Osteoblast (primary cell): Measurements from ENCODE around the gene ST6GAL1. TPM values are rescaled to one million over a fixed set of nuclear protein-coding genes. Genes with fewer than 3 reads are reported as not detected.
"Not testable (repeated sequence)": the region's sequence is repeated elsewhere in the genome, so short reads cannot be mapped to it uniquely, and the experiment has no call there.

Experiments
- DNase-seq: peaks from one replicate; pipeline ENCODE4 v3.0.0; 2011; ENCODE audit warnings: low spot score, mixed read lengths; ENCODE audit not compliant: insufficient read length; ENCODE audit errors: missing footprints
- H2AFZ ChIP-seq: 2 replicates; pipeline ENCODE4 v1.6.0; 2011; ENCODE audit warnings: mild to moderate bottlenecking, low read length
- H3K27ac ChIP-seq: 2 replicates; pipeline ENCODE4 v1.5.1; 2011; ENCODE audit warnings: mild to moderate bottlenecking, low read depth, low read length, moderate library complexity
- H3K27me3 ChIP-seq: 2 replicates; pipeline ENCODE4 v1.6.0; 2012; ENCODE audit warnings: mild to moderate bottlenecking, control low read depth, inconsistent platforms, low read length, moderate library complexity; ENCODE audit not compliant: insufficient read depth
- H3K36me3 ChIP-seq: 2 replicates; pipeline ENCODE4 v1.5.1; 2011; ENCODE audit warnings: mild to moderate bottlenecking, low read length, control low read depth, moderate library complexity; ENCODE audit not compliant: insufficient read depth
- H3K4me1 ChIP-seq: 2 replicates; pipeline ENCODE4 v1.5.1; 2011; ENCODE audit warnings: mild to moderate bottlenecking, low read length, control low read depth, moderate library complexity; ENCODE audit not compliant: insufficient read depth
- H3K4me2 ChIP-seq: 2 replicates; pipeline ENCODE4 v1.6.0; 2011; ENCODE audit warnings: mild to moderate bottlenecking, low read length; ENCODE audit not compliant: insufficient read depth
- H3K4me3 ChIP-seq: fragments of 200-600 bp; sonication (generic); 3 replicates; pipeline ENCODE4 v1.5.1; 2012; ENCODE audit warnings: mild to moderate bottlenecking, low read length, inconsistent platforms; ENCODE audit not compliant: insufficient read depth
- H3K79me2 ChIP-seq: 2 replicates; pipeline ENCODE4 v1.6.0; 2012; ENCODE audit warnings: mild to moderate bottlenecking, low read length, control low read depth, inconsistent platforms; ENCODE audit not compliant: insufficient read depth
- H3K9me3 ChIP-seq: 2 replicates; pipeline ENCODE4 v1.5.1; 2011; ENCODE audit warnings: low read depth, low read length, control low read depth
- H4K20me1 ChIP-seq: 2 replicates; pipeline ENCODE4 v1.6.0; 2012; ENCODE audit warnings: mild to moderate bottlenecking, low read length, control low read depth; ENCODE audit not compliant: insufficient read depth
- CTCF ChIP-seq: IDR thresholded peaks from 2 replicates; pipeline ENCODE4 v1.5.1; 2011; ENCODE audit warnings: mild to moderate bottlenecking, low read depth, low read length, moderate library complexity; ENCODE audit errors: extremely low read depth
- total RNA-seq: library from RNA; depleted of rRNA; stranded (reverse); fragments of >200 nt; gene quantifications from 2 replicates; pipeline ENCODE4 v1.2.3, GENCODE V29; 2012

ST6GAL1 gene
- total RNA-seq, 1 donor, result 8.0 TPM

- Histone ChIP-seq H3K27me3 (no peaks in the 10 kb centered on the region), H3K79me2 (no peaks in the 10 kb centered on the region), H3K9me3 (no peaks in the 10 kb centered on the region), H3K27ac (no peak overlapping the region), H3K4me1 (no peaks in the 10 kb centered on the region), H3K36me3 (no peaks in the 10 kb centered on the region), H3K4me2 (no peak overlapping the region), H3K4me3 (no peak overlapping the region), H2AFZ (no peak overlapping the region), H4K20me1 (no peaks in the 10 kb centered on the region)
- TF ChIP-seq CTCF, result no peak
- DNase-seq, result no peak
These were observed 89.3 kb downstream of the ST6GAL1 start for GRCh38 chr3:187019542-187020072.

- Histone ChIP-seq H3K4me2 (no peak overlapping the region), H4K20me1 (no peaks in the 10 kb centered on the region), H3K36me3 (no peaks in the 10 kb centered on the region), H3K4me3 (no peak overlapping the region), H3K27me3 (no peaks in the 10 kb centered on the region), H3K27ac (no peak overlapping the region), H3K79me2 (no peaks in the 10 kb centered on the region), H3K4me1 (no peaks in the 10 kb centered on the region), H3K9me3 (no peaks in the 10 kb centered on the region), H2AFZ (no peak overlapping the region)
- no peak for DNase-seq
- no peak for TF ChIP-seq CTCF
These were observed 90.0 kb downstream of the ST6GAL1 start for GRCh38 chr3:187020376-187020775.

- Histone ChIP-seq H3K9me3 (no peaks in the 10 kb centered on the region), H3K27ac (no peak overlapping the region), H3K4me2 (no peak overlapping the region), H4K20me1 (no peaks in the 10 kb centered on the region), H3K79me2 (no peaks in the 10 kb centered on the region), H3K4me1 (no peaks in the 10 kb centered on the region), H3K4me3 (no peak overlapping the region), H2AFZ (no peak overlapping the region), H3K27me3 (no peaks in the 10 kb centered on the region), H3K36me3 (no peaks in the 10 kb centered on the region)
- no peak for DNase-seq
- no peak for TF ChIP-seq CTCF
These were observed 91.5 kb downstream of the ST6GAL1 start for GRCh38 chr3:187021748-187022402.

GRCh38 chr3:187022403-187023029 is 92.2 kb downstream of the ST6GAL1 start:
- H3K27me3 ChIP-seq, result no peaks in the 10 kb centered on the region
- no peaks in the 10 kb centered on the region for H3K36me3 ChIP-seq
- no peak overlapping the region for H3K4me2 ChIP-seq
- H3K9me3 ChIP-seq, result no peaks in the 10 kb centered on the region
- no peak overlapping the region for H3K27ac ChIP-seq
- H4K20me1 ChIP-seq, result no peaks in the 10 kb centered on the region
- no peak overlapping the region for H3K4me3 ChIP-seq
- H3K79me2 ChIP-seq, result no peaks in the 10 kb centered on the region
- TF ChIP-seq CTCF, result no peak
- no peaks in the 10 kb centered on the region for H3K4me1 ChIP-seq
- no peak overlapping the region for H2AFZ ChIP-seq
- no peak for DNase-seq

GRCh38 chr3:187023340-187023739 is 93.0 kb downstream of the ST6GAL1 start:
- not testable (repeated sequence) for H2AFZ ChIP-seq, H3K27me3 ChIP-seq, H3K4me1 ChIP-seq, DNase-seq, H3K36me3 ChIP-seq, H3K4me2 ChIP-seq, H3K4me3 ChIP-seq, H3K79me2 ChIP-seq, H4K20me1 ChIP-seq, H3K27ac ChIP-seq, H3K9me3 ChIP-seq
